ENCODE results near the gene IFNAR1. TPM values are rescaled to one million over a fixed set of nuclear protein-coding genes. Genes with fewer than 3 reads are reported as not detected.

Gene IFNAR1
- total and polyA plus RNA-seq, 9 of the 15 experiments (the other 6 are each of a cell fraction or from before 2014, with no cell fraction given), result 8.6 to 31.8 (median 14.8) TPM

DNA sequence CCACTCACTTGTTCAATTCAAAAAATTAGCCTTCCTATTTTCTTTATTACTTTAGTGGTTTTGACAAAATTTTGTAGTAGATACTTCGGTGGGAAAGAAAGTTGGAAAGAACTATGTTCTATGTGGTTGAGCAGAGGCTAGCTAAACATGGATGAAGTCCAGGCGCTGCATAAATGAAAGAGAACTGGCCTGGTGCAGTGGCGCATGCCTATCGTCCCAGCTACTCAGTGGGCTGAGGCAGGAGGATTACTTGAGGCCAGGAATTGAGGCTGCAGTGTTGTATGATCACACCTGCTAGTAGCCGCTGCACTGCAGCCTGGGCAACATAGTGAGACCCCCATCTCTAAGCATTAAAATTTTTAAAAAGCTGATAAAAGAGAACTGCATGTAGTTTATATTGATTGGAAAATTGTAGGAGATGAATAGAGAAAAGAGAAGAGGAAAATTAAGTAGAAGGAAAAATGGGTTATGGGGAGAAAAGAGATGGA lies 21.0 kb downstream of the IFNAR1 start:
- Histone ChIP-seq H3K4me2 (ENCODE audit: insufficient read depth, low read length) (no peak overlapping the region), H3K9me3 (replicated peaks; ENCODE audit: control insufficient read depth, insufficient read depth, low read depth, low read length) (no peaks in the 10 kb centered on the region), H3K27ac (ENCODE audit: extremely low read depth, low read depth, low read length) (no peak overlapping the region), H2AFZ (ENCODE audit: low read depth, low read length) (no peak overlapping the region), H4K20me1 (replicated peaks; ENCODE audit: control insufficient read depth, insufficient read depth, low read length) (no peaks in the 10 kb centered on the region), H3K27me3 (ENCODE audit: control insufficient read depth in 2 of 2, insufficient read depth in 2 of 2, low read length in 2 of 2) (no peaks in the 10 kb centered on the region), H3K9ac (ENCODE audit: insufficient read depth in 1 of 2, low read depth in 2 of 2, low read length in 2 of 2) (no peak overlapping the region), H3K4me3 (no peak overlapping the region), H3K79me2 (ENCODE audit: control insufficient read depth, insufficient read depth, low read length) (no peaks in the 10 kb centered on the region), H3K4me1 (replicated peaks in 1 of 2; ENCODE audit: control insufficient read depth in 2 of 2, insufficient read depth in 2 of 2, low read length in 2 of 2) (no peaks in the 10 kb centered on the region), H3K36me3 (ENCODE audit: control insufficient read depth, insufficient read depth, low read length) (peaks cover 78% of the 10 kb centered on the region; the same call in 2 of the 3 replicates), H3K9me1 (ENCODE audit: control insufficient read depth, insufficient read depth, low read length) (no peaks in the 10 kb centered on the region)
- DNase-seq (ENCODE audit: extremely low read depth in 1 of 4, low spot score in 3 of 4) (no peak), FAIRE-seq (no peak), ATAC-seq (no peak)
- in situ Hi-C loops (cut with MboI), result no loop called here
- 94% methylated on average over 5 of the region's 5 CpGs for WGBS (ENCODE audit: insufficient coverage, low coverage, missing lambda C conversion rate)
- TF ChIP-seq ZNF121 (CRISPR knock-in tag; conservative IDR thresholded peaks at IDR 0.05) (peak; percentile 32; the same call in 1 of the 2 replicates), TEAD4 (IDR thresholded peaks at IDR 0.05; ENCODE audit: low read length) (no peak), TEAD4 (CRISPR knock-in tag; IDR thresholded peaks at IDR 0.05; ENCODE audit: borderline replicate concordance) (no peak)
- no TSS peak for BruUV-seq (replicated peaks)
- intact Hi-C loops (cut with micrococcal nuclease), result no loop called here
- POLR2A ChIA-PET, result interaction anchor here (0.6 to 1.6 kb wide), 6 partner anchors 9 to 47 kb away, joined by 3 to 4 read pairs (median 4); partner anchors contain the start of gene IFNAR1
- CTCF ChIA-PET (ENCODE audit: low intra/inter-chr PET ratio), result no interaction called here

DNA sequence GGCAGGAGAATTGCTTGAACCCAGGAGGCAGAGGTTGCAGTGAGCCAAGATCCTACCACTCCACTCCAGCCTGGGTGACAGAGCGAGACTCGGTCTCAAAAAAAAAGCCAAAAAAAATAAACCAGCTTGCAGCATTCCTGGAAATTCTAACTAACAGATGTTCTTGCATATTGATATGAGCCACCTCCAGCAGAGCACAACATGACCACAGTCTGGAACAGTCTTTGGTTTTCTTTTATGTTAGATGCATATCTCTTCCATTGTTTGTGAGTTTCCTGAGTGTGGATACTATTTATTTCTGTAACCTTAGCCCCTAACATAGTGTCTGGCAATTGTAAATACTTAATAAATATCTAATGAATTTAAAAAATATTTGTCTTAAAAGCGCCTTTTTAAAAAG lies 23.9 kb downstream of the IFNAR1 start:
- TF ChIP-seq HNRNPL (IDR thresholded peaks at IDR 0.05; ENCODE audit: low read depth, low read length) (no peak), KAT2B (IDR thresholded peaks at IDR 0.05; ENCODE audit: low read depth, low read length) (no peak)
- BruUV-seq (replicated peaks), result no TSS peak
- WGBS (ENCODE audit: insufficient coverage, low coverage, missing lambda C conversion rate), result 91% methylated on average over 3 of the region's 3 CpGs
- no peaks in the 10 kb centered on the region for H3K27me3 ChIP-seq (ENCODE audit: control insufficient read depth in 2 of 2, insufficient read depth in 2 of 2, low read length in 2 of 2)
- H3K36me3 ChIP-seq (ENCODE audit: control insufficient read depth, insufficient read depth, low read length), result peaks cover 63% of the 10 kb centered on the region; the same call in 1 of the 3 replicates
- H3K9me3 ChIP-seq (replicated peaks; ENCODE audit: control insufficient read depth, insufficient read depth, low read depth, low read length), result no peaks in the 10 kb centered on the region
- no peak overlapping the region for H2AFZ ChIP-seq (ENCODE audit: low read depth, low read length)
- in situ Hi-C loops (cut with MboI), result no loop called here
- no peaks in the 10 kb centered on the region for H3K9me1 ChIP-seq (ENCODE audit: control insufficient read depth, insufficient read depth, low read length)
- no peak overlapping the region for H3K4me3 ChIP-seq
- no peak overlapping the region for H3K27ac ChIP-seq (ENCODE audit: extremely low read depth, low read depth, low read length)
- ChIA-PET POLR2A (interaction anchor here (1.4 to 1.8 kb wide), 2 partner anchors 13 to 14 kb away, joined by 4 to 8 read pairs; no protein-coding TSS in a partner anchor), CTCF (ENCODE audit: low intra/inter-chr PET ratio) (interaction anchor here (0.6 kb wide), 1 partner anchor 14 kb away, joined by 3 read pairs; no protein-coding TSS in a partner anchor)
- no peaks in the 10 kb centered on the region for H3K79me2 ChIP-seq (ENCODE audit: control insufficient read depth, insufficient read depth, low read length)
- intact Hi-C loops (cut with micrococcal nuclease), result no loop called here
- no peak for FAIRE-seq
- no peaks in the 10 kb centered on the region for H3K4me1 ChIP-seq (replicated peaks in 1 of 2; ENCODE audit: control insufficient read depth in 2 of 2, insufficient read depth in 2 of 2, low read length in 2 of 2)
- no peak overlapping the region for H3K4me2 ChIP-seq (ENCODE audit: insufficient read depth, low read length)
- ATAC-seq, result no peak
- no peaks in the 10 kb centered on the region for H4K20me1 ChIP-seq (replicated peaks; ENCODE audit: control insufficient read depth, insufficient read depth, low read length)
- no peak overlapping the region for H3K9ac ChIP-seq (ENCODE audit: insufficient read depth in 1 of 2, low read depth in 2 of 2, low read length in 2 of 2)
- DNase-seq (ENCODE audit: extremely low read depth in 1 of 4, low spot score in 3 of 4), result no peak
